H1 (cell line): ENCODE measurements around the gene SQOR. TPM values are rescaled to one million over a fixed set of nuclear protein-coding genes. Genes with fewer than 3 reads are reported as not detected.

ENCODE experiments used
- ASH2L ChIP-seq: fragments of 200-600, 300-600 bp; sonication (generic); IDR thresholded peaks from one replicate; pipeline ENCODE4 v1.7.1; 2017; ENCODE audit warnings: low read length
- BRCA1 ChIP-seq: IDR thresholded peaks from 2 replicates; pipeline ENCODE4 v1.6.1; 2012; ENCODE audit warnings: low read depth, low read length, improper control_type of control experiment
- CBX8 ChIP-seq: fragments of 300-800, 300-1000 bp; sonication (generic); IDR thresholded peaks from 2 replicates; pipeline ENCODE4 v1.7.1; 2016; ENCODE audit warnings: low read depth, low read length, borderline replicate concordance
- CEBPB ChIP-seq: IDR thresholded peaks from 2 replicates; pipeline ENCODE4 v1.6.1; 2012; ENCODE audit warnings: low read depth, low read length
- CHD2 ChIP-seq: IDR thresholded peaks from 2 replicates; pipeline ENCODE4 v1.6.1; 2012; ENCODE audit warnings: low read length, improper control_type of control experiment
- EZH2 ChIP-seq: fragments of 200-600 bp; sonication (generic); IDR thresholded peaks from 2 replicates; pipeline ENCODE4 v1.7.1; 2012; ENCODE audit warnings: low read depth, mild to moderate bottlenecking, moderate library complexity, low read length, inconsistent platforms; ENCODE audit not compliant: severe bottlenecking
- RAD21 ChIP-seq, 2 experiments: IDR thresholded peaks in 1 of 2; conservative IDR thresholded peaks in 1 of 2; 2 replicates each; pipeline ENCODE4 v1.6.1; 2011; ENCODE audit warnings: low read depth in 2 of 2, low read length in 2 of 2, improper control_type of control experiment in 1 of 2, inconsistent platforms in 1 of 2, mild to moderate bottlenecking in 1 of 2, moderate library complexity in 1 of 2
- RXRA ChIP-seq: IDR thresholded peaks from 2 replicates; pipeline ENCODE4 v1.6.1; 2011; ENCODE audit warnings: low read depth, mild to moderate bottlenecking, low read length, moderate library complexity; ENCODE audit not compliant: insufficient read depth
- SP4 ChIP-seq: IDR thresholded peaks from 2 replicates; pipeline ENCODE4 v1.6.1; 2012; ENCODE audit warnings: low read length, inconsistent platforms
- YY1 ChIP-seq: IDR thresholded peaks from 2 replicates; pipeline ENCODE4 v1.6.1; 2011; ENCODE audit warnings: low read depth, mild to moderate bottlenecking, low read length
- polyA plus RNA-seq, 7 experiments: library from polyadenylated mRNA; depleted of rRNA in 3 of 7; stranded (reverse) in 5 of 7; unstranded in 2 of 7; fragments of >200 nt in 5 of 7; fragments of 200-250 nt in 2 of 7; gene quantifications; 1 replicate in 5 of 7; 2 replicates in 1 of 7; 4 replicates in 1 of 7; pipeline versions ENCODE4 v1.2.1 to v1.2.3, GENCODE V29; 2011 to 2013; ENCODE audit warnings: missing spikeins in 2 of 7, mixed read lengths in 2 of 7
- total RNA-seq: library from RNA; stranded (reverse); fragmentation: NEBNext Ultra II Directional; extraction: Animal tissue kit (Norgen Biotek cat#: 25700); gene quantifications from 2 replicates; pipeline ENCODE4 v1.2.1, GENCODE V29; 2021
- TF ChIP-seq, protein P1 (sequence below): fragments of 300-600 bp; sonication (generic); IDR thresholded peaks from 2 replicates; pipeline ENCODE4 v1.7.1; 2012; ENCODE audit warnings: low read length, moderate library complexity, mild to moderate bottlenecking, inconsistent platforms; ENCODE audit not compliant: insufficient replicate concordance

Gene SQOR
- total and polyA plus RNA-seq, 2 of the 8 experiments (the other 6 are each of a cell fraction or from before 2014, with no cell fraction given) = 0.20 to 0.22 TPM

GRCh38 chr15:45616901-45617323, 17.9 kb upstream of the SQOR start (continued):
- TF ChIP-seq, protein P1, sequence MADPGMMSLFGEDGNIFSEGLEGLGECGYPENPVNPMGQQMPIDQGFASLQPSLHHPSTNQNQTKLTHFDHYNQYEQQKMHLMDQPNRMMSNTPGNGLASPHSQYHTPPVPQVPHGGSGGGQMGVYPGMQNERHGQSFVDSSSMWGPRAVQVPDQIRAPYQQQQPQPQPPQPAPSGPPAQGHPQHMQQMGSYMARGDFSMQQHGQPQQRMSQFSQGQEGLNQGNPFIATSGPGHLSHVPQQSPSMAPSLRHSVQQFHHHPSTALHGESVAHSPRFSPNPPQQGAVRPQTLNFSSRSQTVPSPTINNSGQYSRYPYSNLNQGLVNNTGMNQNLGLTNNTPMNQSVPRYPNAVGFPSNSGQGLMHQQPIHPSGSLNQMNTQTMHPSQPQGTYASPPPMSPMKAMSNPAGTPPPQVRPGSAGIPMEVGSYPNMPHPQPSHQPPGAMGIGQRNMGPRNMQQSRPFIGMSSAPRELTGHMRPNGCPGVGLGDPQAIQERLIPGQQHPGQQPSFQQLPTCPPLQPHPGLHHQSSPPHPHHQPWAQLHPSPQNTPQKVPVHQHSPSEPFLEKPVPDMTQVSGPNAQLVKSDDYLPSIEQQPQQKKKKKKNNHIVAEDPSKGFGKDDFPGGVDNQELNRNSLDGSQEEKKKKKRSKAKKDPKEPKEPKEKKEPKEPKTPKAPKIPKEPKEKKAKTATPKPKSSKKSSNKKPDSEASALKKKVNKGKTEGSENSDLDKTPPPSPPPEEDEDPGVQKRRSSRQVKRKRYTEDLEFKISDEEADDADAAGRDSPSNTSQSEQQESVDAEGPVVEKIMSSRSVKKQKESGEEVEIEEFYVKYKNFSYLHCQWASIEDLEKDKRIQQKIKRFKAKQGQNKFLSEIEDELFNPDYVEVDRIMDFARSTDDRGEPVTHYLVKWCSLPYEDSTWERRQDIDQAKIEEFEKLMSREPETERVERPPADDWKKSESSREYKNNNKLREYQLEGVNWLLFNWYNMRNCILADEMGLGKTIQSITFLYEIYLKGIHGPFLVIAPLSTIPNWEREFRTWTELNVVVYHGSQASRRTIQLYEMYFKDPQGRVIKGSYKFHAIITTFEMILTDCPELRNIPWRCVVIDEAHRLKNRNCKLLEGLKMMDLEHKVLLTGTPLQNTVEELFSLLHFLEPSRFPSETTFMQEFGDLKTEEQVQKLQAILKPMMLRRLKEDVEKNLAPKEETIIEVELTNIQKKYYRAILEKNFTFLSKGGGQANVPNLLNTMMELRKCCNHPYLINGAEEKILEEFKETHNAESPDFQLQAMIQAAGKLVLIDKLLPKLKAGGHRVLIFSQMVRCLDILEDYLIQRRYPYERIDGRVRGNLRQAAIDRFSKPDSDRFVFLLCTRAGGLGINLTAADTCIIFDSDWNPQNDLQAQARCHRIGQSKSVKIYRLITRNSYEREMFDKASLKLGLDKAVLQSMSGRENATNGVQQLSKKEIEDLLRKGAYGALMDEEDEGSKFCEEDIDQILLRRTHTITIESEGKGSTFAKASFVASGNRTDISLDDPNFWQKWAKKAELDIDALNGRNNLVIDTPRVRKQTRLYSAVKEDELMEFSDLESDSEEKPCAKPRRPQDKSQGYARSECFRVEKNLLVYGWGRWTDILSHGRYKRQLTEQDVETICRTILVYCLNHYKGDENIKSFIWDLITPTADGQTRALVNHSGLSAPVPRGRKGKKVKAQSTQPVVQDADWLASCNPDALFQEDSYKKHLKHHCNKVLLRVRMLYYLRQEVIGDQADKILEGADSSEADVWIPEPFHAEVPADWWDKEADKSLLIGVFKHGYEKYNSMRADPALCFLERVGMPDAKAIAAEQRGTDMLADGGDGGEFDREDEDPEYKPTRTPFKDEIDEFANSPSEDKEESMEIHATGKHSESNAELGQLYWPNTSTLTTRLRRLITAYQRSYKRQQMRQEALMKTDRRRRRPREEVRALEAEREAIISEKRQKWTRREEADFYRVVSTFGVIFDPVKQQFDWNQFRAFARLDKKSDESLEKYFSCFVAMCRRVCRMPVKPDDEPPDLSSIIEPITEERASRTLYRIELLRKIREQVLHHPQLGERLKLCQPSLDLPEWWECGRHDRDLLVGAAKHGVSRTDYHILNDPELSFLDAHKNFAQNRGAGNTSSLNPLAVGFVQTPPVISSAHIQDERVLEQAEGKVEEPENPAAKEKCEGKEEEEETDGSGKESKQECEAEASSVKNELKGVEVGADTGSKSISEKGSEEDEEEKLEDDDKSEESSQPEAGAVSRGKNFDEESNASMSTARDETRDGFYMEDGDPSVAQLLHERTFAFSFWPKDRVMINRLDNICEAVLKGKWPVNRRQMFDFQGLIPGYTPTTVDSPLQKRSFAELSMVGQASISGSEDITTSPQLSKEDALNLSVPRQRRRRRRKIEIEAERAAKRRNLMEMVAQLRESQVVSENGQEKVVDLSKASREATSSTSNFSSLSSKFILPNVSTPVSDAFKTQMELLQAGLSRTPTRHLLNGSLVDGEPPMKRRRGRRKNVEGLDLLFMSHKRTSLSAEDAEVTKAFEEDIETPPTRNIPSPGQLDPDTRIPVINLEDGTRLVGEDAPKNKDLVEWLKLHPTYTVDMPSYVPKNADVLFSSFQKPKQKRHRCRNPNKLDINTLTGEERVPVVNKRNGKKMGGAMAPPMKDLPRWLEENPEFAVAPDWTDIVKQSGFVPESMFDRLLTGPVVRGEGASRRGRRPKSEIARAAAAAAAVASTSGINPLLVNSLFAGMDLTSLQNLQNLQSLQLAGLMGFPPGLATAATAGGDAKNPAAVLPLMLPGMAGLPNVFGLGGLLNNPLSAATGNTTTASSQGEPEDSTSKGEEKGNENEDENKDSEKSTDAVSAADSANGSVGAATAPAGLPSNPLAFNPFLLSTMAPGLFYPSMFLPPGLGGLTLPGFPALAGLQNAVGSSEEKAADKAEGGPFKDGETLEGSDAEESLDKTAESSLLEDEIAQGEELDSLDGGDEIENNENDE = no peak
- TF ChIP-seq CHD2 (no peak), YY1 (no peak), ASH2L (no peak), RXRA (no peak), BRCA1 (no peak), CEBPB (no peak), RAD21 (IDR thresholded peaks at IDR 0.05 in 1 of 2, conservative IDR thresholded peaks at IDR 0.05 in 1 of 2; ENCODE audit: low read depth in 2 of 2, low read length in 2 of 2) (no peak), EZH2 (no peak), SP4 (no peak), CBX8 (no peak)
